Measurements from ENCODE around the gene KCNK3. TPM values are rescaled to one million over a fixed set of nuclear protein-coding genes. Genes with fewer than 3 reads are reported as not detected.

Gene KCNK3
- total RNA-seq, 1 donor from 2014 or later: 26.8 TPM

DNA sequence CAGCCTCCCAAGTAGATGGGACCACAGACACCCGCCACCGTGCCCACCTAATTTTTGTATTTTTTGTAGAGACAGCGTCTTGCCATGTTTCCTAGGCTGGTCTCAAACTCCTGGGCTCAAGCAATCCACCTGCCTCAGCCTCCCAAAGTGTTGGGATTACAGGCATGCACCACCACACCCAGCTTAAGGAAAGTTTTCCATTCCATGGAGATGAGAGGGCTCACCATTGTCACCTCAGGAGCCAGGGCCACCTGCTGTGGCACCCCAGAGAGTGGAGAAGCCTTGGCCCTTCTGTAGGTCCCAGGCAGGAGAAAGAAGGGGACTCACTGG lies 76.2 kb downstream of the KCNK3 start:
- no peak for DNase-seq
- no peak overlapping the region for H3K4me3 ChIP-seq
- TF ChIP-seq, protein P1, sequence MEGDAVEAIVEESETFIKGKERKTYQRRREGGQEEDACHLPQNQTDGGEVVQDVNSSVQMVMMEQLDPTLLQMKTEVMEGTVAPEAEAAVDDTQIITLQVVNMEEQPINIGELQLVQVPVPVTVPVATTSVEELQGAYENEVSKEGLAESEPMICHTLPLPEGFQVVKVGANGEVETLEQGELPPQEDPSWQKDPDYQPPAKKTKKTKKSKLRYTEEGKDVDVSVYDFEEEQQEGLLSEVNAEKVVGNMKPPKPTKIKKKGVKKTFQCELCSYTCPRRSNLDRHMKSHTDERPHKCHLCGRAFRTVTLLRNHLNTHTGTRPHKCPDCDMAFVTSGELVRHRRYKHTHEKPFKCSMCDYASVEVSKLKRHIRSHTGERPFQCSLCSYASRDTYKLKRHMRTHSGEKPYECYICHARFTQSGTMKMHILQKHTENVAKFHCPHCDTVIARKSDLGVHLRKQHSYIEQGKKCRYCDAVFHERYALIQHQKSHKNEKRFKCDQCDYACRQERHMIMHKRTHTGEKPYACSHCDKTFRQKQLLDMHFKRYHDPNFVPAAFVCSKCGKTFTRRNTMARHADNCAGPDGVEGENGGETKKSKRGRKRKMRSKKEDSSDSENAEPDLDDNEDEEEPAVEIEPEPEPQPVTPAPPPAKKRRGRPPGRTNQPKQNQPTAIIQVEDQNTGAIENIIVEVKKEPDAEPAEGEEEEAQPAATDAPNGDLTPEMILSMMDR (IDR thresholded peaks at IDR 0.05): no peak
- no peaks in the 10 kb centered on the region for H3K9me3 ChIP-seq
- peaks cover 4% of the 10 kb centered on the region for H3K36me3 ChIP-seq
- peak overlapping the region; percentile 67 for H3K27ac ChIP-seq
- intact Hi-C loops (cut with DNase I): no loop called here
- H3K4me1 ChIP-seq: peaks cover 88% of the 10 kb centered on the region
- H3K27me3 ChIP-seq (ENCODE audit: low read depth): no peaks in the 10 kb centered on the region
- ATAC-seq: no peak

DNA sequence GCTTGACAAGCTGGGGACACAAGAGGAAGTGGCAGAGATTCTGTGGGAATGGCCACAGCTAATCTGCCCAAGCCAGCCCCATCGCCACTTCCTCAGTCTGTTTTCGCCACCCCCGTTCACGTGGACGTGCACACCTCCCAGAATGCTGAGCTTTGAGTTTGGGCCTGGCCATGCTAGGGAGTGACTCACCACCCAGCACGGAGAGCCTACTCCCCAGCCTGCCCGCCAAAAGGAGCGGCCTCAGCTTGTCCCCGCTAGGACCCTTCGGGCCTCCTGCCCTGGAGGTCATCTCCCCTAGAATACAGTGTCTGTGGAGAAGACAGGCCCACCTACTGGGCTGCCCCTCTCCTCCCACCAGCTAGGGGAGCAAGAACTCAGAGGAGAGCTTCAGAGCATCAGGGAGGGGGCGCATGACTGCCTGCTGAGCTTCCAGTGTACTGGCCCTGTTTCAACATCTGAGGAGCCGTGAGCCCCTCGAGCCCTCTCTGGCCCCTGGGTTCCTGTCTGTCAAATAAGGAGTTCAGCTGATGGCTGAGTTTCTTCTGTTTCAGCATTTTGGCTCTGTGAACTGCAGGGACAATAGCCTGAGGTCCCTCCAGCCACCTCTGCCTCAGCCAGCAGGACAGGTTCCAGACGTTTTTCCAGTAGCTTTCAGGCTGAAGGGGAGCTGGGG lies 76.7 kb downstream of the KCNK3 start:
- no peaks in the 10 kb centered on the region for H3K9me3 ChIP-seq
- TF ChIP-seq, protein P1 (IDR thresholded peaks at IDR 0.05): no peak
- DNase-seq (peak; percentile 87), ATAC-seq (peak; percentile 51 to 76)
- H3K4me3 ChIP-seq: peak overlapping the region; percentile 11
- H3K36me3 ChIP-seq: peaks cover 6% of the 10 kb centered on the region
- intact Hi-C loops (cut with DNase I): no loop called here
- no peaks in the 10 kb centered on the region for H3K27me3 ChIP-seq (ENCODE audit: low read depth)
- peak overlapping the region; percentile 67 for H3K27ac ChIP-seq
- H3K4me1 ChIP-seq: peaks cover 91% of the 10 kb centered on the region

DNA sequence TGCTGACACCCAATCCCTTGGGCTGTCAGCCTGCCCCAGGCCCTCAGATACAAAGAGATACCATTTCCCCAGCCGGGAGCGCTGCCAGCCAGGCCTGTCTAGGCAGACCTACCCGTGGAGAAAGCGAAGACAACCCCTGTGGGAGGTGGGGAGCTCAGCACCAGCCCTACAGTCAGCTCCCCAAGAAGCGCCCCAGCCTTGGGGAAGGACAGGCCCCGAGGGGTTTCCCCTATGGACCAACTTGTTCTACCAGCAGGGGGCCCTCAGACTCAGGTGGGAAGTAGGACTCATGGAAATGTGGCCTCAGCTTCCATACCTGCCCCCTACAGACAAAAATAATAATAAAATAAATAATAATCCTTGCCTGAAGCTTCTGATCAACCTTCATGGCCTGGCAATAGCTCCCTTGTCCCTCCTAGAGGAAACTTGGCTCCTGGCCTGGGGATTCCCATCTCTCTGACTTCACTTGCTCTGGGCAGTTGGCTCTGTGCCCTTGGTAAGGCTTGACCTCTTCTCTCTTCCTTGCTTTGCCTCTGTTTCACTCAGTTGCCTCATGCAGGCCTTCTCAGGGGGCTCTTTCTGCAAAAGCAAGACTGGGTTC lies 78.6 kb downstream of the KCNK3 start:
- Histone ChIP-seq H3K4me3 (no peak overlapping the region), H3K27me3 (ENCODE audit: low read depth) (no peaks in the 10 kb centered on the region), H3K36me3 (peaks cover 25% of the 10 kb centered on the region), H3K27ac (peak overlapping the region; percentile 82), H3K4me1 (peaks cover 79% of the 10 kb centered on the region), H3K9me3 (no peaks in the 10 kb centered on the region)
- ATAC-seq: peak in 1 of 2 donors; percentile 52
- DNase-seq: no peak
- TF ChIP-seq, protein P1 (IDR thresholded peaks at IDR 0.05): peak; percentile 19
- intact Hi-C loops (cut with DNase I): no loop called here

DNA sequence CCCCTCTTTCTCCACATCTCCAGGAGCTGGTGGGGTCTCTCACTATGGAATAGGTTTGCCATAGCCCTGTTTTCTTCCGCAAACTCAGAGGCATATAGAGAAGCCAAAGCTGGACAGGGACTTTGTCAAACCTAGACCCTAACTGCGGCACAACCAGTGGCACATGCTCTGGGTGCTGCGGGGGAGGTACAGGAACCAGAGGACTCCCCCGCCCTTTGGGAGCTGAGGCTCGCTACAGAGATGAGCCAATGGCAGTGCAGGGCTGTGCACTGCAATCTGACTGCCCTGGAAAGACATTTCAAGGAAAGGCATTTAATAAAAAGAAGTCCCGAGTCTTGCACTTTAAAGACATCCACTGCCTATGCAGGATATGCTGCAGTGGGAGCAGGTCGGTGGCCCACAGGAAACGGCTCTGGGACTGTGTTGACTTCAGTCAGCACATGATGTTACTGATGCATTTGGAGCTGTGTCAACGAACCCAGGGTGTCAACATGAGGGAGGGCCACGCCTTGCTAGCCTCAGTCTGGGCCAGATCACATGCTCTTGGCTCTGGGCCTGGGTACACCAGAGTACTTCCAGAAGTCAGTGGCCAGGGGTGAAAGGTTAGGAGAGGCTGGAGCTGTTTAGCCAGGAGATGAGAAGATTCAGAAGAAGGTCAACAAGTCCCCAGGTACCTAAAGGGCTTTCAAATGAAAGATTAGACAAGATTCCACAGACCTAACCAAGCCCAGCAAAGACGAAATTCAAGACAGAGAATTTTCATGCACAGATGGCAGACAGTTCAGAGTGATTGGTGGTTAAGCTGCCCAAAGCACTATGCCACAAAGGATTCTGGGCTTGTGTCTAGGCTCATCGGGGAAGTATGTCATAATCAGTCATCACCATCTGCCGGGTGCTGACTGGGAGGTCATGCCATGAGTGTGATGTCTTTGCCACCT lies 79.8 kb downstream of the KCNK3 start:
- Histone ChIP-seq H3K9me3 (no peaks in the 10 kb centered on the region), H3K27ac (peak overlapping the region; percentile 82), H3K4me3 (peak overlapping the region; percentile 12)

More for the DNA sequence above, 79.8 kb downstream of the KCNK3 start:
- intact Hi-C loops (cut with DNase I): no loop called here
- peak; percentile 91 for DNase-seq
- peak; percentile 78 to 90 for ATAC-seq
- Histone ChIP-seq H3K36me3 (peaks cover 33% of the 10 kb centered on the region), H3K27me3 (ENCODE audit: low read depth) (no peaks in the 10 kb centered on the region), H3K4me1 (peaks cover 67% of the 10 kb centered on the region)
- TF ChIP-seq, protein P1 (IDR thresholded peaks at IDR 0.05): no peak
